Right lobe of liver (tissue), 6 donors: Measurements from ENCODE around the gene PAK5. TPM values are rescaled to one million over a fixed set of nuclear protein-coding genes. Genes with fewer than 3 reads are reported as not detected.

Experiments
- ATAC-seq, 4 donors: fragments of 200-7000 bp; cut with Tn5 transposase; one replicate each; pipeline ENCODE4 v1.9.1; 2020; ENCODE audit warnings: mild to moderate bottlenecking in 4 of 4, moderate library complexity in 4 of 4
- DNase-seq, 3 donors: peaks; one replicate each; pipeline ENCODE4 v3.0.0-alpha.2; 2020
- H3K27ac ChIP-seq, 3 donors: fragments of 200-600 bp; one replicate each; pipeline ENCODE4 v1.8.0; 2022
- H3K27me3 ChIP-seq, 2 donors: fragments of 200-600 bp; one replicate each; pipeline ENCODE4 v1.8.0; 2022
- H3K36me3 ChIP-seq, 4 donors: fragments of 200-600 bp; sonication (generic) in 1 of 4; one replicate each; pipeline versions ENCODE4 v1.5.1 to v1.8.0; 2017 to 2022; ENCODE audit warnings: control low read depth in 1 of 4
- H3K4me1 ChIP-seq, 4 donors: fragments of 200-600 bp; sonication (generic) in 1 of 4; one replicate each; pipeline versions ENCODE4 v1.5.1 to v1.8.0; 2017 to 2022; ENCODE audit warnings: control low read depth in 1 of 4
- H3K4me3 ChIP-seq, 3 donors: fragments of 200-600 bp; one replicate each; pipeline ENCODE4 v1.8.0; 2022
- H3K9me3 ChIP-seq, 4 donors: fragments of 200-600 bp; sonication (generic) in 1 of 4; one replicate each; pipeline versions ENCODE4 v1.5.1 to v1.8.0; 2017 to 2022; ENCODE audit warnings: control low read depth in 1 of 4
- POLR2A ChIP-seq: fragments of 450-650 bp; IDR thresholded peaks from one replicate; pipeline ENCODE4 v1.6.1; 2017; ENCODE audit warnings: antibody characterized with exemption, mild to moderate bottlenecking
- WGBS: methylation state at CpG from one replicate; pipeline ENCODE4 v1.1.6; 2018; ENCODE audit warnings: low coverage, low lambda C conversion rate; ENCODE audit not compliant: insufficient coverage; ENCODE audit errors: missing lambda C conversion rate; 5-methylcytosine and 5-hydroxymethylcytosine counted together
- intact Hi-C, 2 donors: fragments of 100-400 bp; cut with DNase I; formaldehyde crosslinking; loops; one replicate each; pipeline versions ENCODE4 v1.11.2 to v1.14.1; 2022
- total RNA-seq, 6 experiments: library from RNA; depleted of rRNA in 2 of 6; stranded (reverse); fragments of >200 nt in 2 of 6; fragmentation: NEBNext Ultra II Directional in 3 of 6; extraction: Animal tissue kit (Norgen Biotek cat#: 25700) in 3 of 6; gene quantifications; one replicate each; pipeline versions ENCODE4 v1.1.0 to v1.2.4, GENCODE V29; 2016 to 2023
- TF ChIP-seq, protein P1 (sequence below), 4 donors: fragments of 200-600 bp in 3 of 4; fragments of 450-650 bp in 1 of 4; IDR thresholded peaks; one replicate each; pipeline versions ENCODE4 v1.5.1 to v1.8.0; 2016 to 2022; ENCODE audit warnings: antibody characterized with exemption in 4 of 4, mild to moderate bottlenecking in 2 of 4
- donor health status: DM: no; HTN: yes; CAD: no.
- donor health status: DM: no; HTN: no; CAD: no.
- donor health status: DM: no; HTN: no; CAD: no.
- donor health status: DM: no; HTN: yes; CAD: no.
- donor health status: DM: no; HTN: yes; CAD: no.

Gene PAK5
- total RNA-seq, 6 experiments from 2014 or later: 0.05 to 0.07 TPM; not detected in 4

DNA sequence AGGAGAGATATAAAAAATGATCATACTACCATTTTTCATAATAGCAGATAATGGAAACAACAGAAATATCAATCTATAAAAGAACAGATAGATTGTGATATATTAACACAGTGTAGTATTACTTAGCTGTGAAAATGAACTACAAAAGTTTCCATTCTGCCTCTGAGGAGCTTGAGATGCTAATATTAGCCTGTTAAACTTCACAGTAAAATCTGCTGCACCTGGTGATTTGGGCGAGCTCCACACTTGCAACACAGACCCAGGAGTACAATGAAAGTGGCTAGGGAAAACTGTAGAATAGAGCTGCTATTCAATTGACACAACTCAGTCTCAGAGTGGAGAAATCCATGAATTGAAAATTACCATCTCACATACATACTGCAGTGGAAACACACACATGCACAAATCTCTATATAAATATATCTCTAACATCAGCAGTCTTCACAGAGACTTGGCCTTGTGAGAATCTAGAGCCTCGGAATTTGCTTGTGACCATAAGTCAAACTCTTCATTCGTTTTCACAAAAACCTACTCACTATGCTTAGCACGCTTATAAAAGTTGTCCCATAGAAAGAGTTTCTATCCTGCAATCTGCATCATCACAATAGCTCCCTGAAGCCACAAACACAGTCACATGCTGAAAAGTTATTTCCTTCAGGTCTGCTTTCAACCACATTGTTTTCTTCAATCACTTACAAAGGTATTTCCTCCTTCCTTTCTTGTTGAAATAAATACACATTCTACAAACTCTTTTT, 133.0 kb downstream of the PAK5 start:
- ATAC-seq: no peak
- intact Hi-C loops: no loop called here

DNA sequence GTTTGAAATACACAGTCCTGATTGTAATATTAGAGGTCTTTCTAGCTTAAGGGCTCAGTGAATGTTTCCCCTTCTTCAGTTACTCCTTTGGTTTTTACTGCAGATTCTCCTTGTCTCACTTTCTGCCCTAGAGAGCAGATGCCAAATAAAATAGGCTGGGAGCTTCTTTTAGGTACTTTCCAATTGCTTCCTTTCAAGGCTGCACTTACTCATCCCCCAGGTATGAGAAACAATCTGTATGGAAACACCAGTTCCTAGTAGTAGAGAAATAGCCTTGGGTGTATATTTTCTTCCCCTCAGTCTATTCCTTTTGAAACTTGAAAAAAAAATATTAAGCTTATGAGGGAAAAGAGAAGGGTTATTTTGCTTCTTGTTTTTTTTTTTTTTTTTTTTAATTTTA, 139.7 kb downstream of the PAK5 start:
- no peak for TF ChIP-seq POLR2A
- TF ChIP-seq, protein P1, sequence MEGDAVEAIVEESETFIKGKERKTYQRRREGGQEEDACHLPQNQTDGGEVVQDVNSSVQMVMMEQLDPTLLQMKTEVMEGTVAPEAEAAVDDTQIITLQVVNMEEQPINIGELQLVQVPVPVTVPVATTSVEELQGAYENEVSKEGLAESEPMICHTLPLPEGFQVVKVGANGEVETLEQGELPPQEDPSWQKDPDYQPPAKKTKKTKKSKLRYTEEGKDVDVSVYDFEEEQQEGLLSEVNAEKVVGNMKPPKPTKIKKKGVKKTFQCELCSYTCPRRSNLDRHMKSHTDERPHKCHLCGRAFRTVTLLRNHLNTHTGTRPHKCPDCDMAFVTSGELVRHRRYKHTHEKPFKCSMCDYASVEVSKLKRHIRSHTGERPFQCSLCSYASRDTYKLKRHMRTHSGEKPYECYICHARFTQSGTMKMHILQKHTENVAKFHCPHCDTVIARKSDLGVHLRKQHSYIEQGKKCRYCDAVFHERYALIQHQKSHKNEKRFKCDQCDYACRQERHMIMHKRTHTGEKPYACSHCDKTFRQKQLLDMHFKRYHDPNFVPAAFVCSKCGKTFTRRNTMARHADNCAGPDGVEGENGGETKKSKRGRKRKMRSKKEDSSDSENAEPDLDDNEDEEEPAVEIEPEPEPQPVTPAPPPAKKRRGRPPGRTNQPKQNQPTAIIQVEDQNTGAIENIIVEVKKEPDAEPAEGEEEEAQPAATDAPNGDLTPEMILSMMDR (IDR thresholded peaks at IDR 0.05): no peak
- no peaks in the 10 kb centered on the region for H3K27me3 ChIP-seq
- DNase-seq (no peak), ATAC-seq (no peak)
- no peaks in the 10 kb centered on the region for H3K36me3 ChIP-seq
- H3K4me3 ChIP-seq: no peak overlapping the region
- no peak overlapping the region for H3K27ac ChIP-seq
- no peaks in the 10 kb centered on the region for H3K9me3 ChIP-seq
- no peaks in the 10 kb centered on the region for H3K4me1 ChIP-seq
- intact Hi-C loops: no loop called here

More for the DNA sequence above, 133.0 kb downstream of the PAK5 start:
- H3K9me3 ChIP-seq: no peaks in the 10 kb centered on the region
- TF ChIP-seq POLR2A: no peak
- TF ChIP-seq, protein P1 (IDR thresholded peaks at IDR 0.05): no peak
- no peak for DNase-seq
- no peak overlapping the region for H3K27ac ChIP-seq
- no peak overlapping the region for H3K4me3 ChIP-seq
- H3K27me3 ChIP-seq: no peaks in the 10 kb centered on the region
- 28% methylated on average over 4 of the region's 4 CpGs for WGBS
- H3K36me3 ChIP-seq: no peaks in the 10 kb centered on the region
- H3K4me1 ChIP-seq: no peaks in the 10 kb centered on the region

DNA sequence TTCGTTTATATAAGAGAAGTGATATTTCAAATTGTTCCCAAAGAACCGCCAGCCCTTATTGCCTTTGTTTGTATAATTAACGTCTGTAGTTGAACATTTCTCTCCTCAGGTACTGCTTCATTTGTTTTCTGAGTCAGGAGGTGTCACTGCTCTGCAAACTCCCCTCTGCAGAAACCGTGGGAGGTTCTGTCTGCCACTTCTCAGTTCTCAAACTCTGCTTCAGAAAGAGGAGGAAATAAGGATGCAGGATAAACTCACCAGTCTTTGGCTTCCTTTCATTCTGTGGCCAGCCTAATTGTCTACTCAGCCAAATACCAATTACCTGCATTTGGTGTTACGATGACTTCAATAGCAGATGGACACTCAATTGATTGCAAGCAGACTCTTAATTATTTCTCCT, 149.8 kb downstream of the PAK5 start:
- Histone ChIP-seq H3K27me3 (no peaks in the 10 kb centered on the region), H3K4me3 (no peak overlapping the region), H3K27ac (no peak overlapping the region), H3K9me3 (no peaks in the 10 kb centered on the region), H3K4me1 (no peaks in the 10 kb centered on the region), H3K36me3 (no peaks in the 10 kb centered on the region)
- no peak for TF ChIP-seq POLR2A
- TF ChIP-seq, protein P1 (IDR thresholded peaks at IDR 0.05): no peak
- no peak for DNase-seq
- intact Hi-C loops: no loop called here
- ATAC-seq: no peak
- WGBS: 27% methylated on average over 5 of the region's 5 CpGs

DNA sequence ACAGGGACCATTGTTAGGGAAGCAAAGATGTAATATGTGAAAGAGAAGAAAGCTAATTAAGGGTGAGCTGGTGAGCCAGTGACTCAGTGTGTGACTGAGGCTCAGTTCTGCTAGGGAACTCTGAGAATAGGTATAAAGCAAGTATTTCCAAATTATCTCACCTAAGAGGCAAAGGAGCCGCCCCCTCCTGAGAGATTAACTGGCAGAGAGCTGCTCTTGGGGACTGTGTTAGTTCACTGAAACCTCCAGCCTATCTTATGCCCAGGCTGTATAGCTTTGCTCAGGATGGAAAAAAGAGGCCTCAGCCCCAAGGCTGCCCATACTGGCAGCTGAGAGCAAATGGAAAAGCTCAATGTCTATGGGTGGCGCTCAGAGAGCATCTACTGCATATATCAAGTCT, 152.0 kb downstream of the PAK5 start:
- H3K36me3 ChIP-seq: no peaks in the 10 kb centered on the region
- DNase-seq (no peak), ATAC-seq (no peak)
- no peak overlapping the region for H3K4me3 ChIP-seq
- intact Hi-C loops: no loop called here
- TF ChIP-seq, protein P1 (IDR thresholded peaks at IDR 0.05): no peak
- TF ChIP-seq POLR2A: no peak
- WGBS: 13% methylated on average over 1 of the region's 2 CpGs
- no peaks in the 10 kb centered on the region for H3K4me1 ChIP-seq
- H3K9me3 ChIP-seq: no peaks in the 10 kb centered on the region
- H3K27me3 ChIP-seq: no peaks in the 10 kb centered on the region
- no peak overlapping the region for H3K27ac ChIP-seq
